PC-3 (cell line): Measurements from ENCODE around the gene LEF1.

Source experiments
- EZH2 ChIP-seq: fragments of 300-600 bp; sonication (generic); IDR thresholded peaks from one replicate; pipeline ENCODE4 v1.6.1; 2017; ENCODE audit warnings: antibody characterized with exemption, mild to moderate bottlenecking, low read length; ENCODE audit not compliant: unreplicated experiment
- EZH2phosphoT487 ChIP-seq: fragments of 300-600 bp; sonication (generic); IDR thresholded peaks from 2 replicates; pipeline ENCODE4 v1.6.1; 2018; ENCODE audit warnings: mild to moderate bottlenecking, antibody characterized with exemption, low read length, borderline replicate concordance
- TF ChIP-seq, protein P1 (sequence below): fragments of 300-600 bp; sonication (generic); conservative IDR thresholded peaks from 2 replicates; pipeline ENCODE4 v1.5.1; 2017; ENCODE audit warnings: antibody characterized with exemption, low read depth, mild to moderate bottlenecking, low read length

DNA sequence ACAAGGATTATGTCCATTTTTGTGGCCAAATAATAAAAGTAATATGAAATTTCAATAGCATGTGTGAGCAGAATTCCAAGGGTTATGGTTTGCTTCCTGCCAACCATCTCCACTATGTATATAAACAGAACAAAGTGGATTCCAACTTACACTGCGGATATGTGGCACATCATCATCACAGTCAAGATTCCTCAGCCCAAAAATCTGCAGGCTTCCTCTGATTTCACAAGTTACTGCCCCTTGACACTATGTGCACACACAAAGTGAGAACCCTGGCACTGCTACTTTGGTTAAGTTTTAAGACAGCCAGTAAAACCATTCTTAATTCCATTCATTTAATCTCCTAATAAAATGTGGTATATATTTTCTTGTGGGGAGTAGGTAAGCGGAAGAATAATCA lies 76.4 kb downstream of the LEF1 start:
- TF ChIP-seq, protein P1, sequence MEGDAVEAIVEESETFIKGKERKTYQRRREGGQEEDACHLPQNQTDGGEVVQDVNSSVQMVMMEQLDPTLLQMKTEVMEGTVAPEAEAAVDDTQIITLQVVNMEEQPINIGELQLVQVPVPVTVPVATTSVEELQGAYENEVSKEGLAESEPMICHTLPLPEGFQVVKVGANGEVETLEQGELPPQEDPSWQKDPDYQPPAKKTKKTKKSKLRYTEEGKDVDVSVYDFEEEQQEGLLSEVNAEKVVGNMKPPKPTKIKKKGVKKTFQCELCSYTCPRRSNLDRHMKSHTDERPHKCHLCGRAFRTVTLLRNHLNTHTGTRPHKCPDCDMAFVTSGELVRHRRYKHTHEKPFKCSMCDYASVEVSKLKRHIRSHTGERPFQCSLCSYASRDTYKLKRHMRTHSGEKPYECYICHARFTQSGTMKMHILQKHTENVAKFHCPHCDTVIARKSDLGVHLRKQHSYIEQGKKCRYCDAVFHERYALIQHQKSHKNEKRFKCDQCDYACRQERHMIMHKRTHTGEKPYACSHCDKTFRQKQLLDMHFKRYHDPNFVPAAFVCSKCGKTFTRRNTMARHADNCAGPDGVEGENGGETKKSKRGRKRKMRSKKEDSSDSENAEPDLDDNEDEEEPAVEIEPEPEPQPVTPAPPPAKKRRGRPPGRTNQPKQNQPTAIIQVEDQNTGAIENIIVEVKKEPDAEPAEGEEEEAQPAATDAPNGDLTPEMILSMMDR = no peak
- TF ChIP-seq EZH2 (no peak), EZH2phosphoT487 (no peak)
